ENCODE measurements around the gene ZNF394.
"Not testable (repeated sequence)": the region's sequence is repeated elsewhere in the genome, so short reads cannot be mapped to it uniquely, and the experiment has no call there.

Gene ZNF394

GRCh38 chr7:99499721-99500636 is at the start of gene ZNF394:
TSS of gene ZNF394 (minus strand) at chr7:99500281. CDS start at chr7:99500093, 188 bp downstream.
- in situ Hi-C loops (cut with HindIII; ENCODE audit: low pct_ligation_motif_present, low pct_unique_long_range_greater_than_20kb, low sequenced_read_pairs), result no loop called here
- peak; percentile 98 for DNase-seq

DNA sequence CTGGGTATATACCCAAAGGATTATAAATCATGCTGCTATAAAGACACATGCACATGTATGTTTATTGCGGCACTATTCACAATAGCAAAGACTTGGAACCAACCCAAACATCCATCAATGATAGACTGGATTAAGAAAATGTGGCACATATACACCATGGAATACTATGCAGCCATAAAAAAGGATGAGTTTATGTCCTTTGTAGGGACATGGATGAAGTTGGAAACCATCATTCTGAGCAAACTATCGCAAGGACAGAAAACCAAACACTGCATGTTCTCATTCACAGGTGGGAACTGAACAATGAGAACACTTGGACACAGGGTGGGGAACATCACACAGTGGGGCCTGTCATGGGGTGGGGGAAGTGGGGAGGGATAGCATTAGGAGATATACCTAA is 49.5 kb upstream of the ZNF394 start:
- in situ Hi-C loops (cut with HindIII; ENCODE audit: low pct_ligation_motif_present, low pct_unique_long_range_greater_than_20kb, low sequenced_read_pairs); DNase-seq: not testable (repeated sequence)

DNA sequence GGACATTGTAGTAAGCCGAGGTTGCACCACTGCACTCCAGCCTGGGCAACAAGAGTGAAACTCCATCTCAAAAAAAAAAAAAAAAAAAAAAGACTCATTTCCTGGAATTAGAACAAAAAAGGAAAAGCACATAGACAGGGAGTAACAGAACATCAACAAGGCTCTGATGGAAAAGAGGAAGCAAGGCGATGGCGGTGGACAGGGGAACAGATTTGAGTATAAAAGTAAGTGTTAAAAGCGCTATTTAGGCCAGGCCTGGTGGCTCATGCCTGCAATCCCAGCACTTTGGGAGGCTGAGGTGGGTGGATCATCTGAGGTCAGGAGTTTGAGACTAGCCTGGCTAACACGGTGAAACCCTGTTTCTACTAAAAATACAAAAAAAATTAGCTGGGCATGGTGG is 45.2 kb upstream of the ZNF394 start:
- DNase-seq; in situ Hi-C loops (cut with HindIII; ENCODE audit: low pct_ligation_motif_present, low pct_unique_long_range_greater_than_20kb, low sequenced_read_pairs): not testable (repeated sequence)

DNA sequence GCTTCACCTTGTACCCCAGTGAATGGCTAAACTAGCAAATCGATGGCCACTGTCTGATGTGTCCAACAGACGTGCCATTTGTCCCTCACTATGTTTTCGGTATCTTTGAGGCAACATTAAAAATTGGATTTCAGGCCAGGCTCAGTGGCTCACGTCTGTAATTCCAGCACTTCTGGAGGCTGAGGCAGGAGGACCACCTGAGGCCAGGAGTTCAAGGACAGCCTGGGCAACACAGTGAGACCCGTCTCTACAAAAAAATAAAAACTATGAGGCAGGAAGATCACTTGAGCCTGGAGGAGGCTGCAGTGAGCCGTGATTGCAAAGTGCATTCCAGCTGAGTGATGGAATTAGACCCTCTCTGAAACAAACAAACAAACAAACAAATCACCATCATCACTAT is 43.8 kb upstream of the ZNF394 start:
- DNase-seq, result no peak
- in situ Hi-C loops (cut with HindIII; ENCODE audit: low pct_ligation_motif_present, low pct_unique_long_range_greater_than_20kb, low sequenced_read_pairs), result no loop called here

- DNase-seq, result no peak
- in situ Hi-C loops (cut with HindIII; ENCODE audit: low pct_ligation_motif_present, low pct_unique_long_range_greater_than_20kb, low sequenced_read_pairs), result no loop called here
These were observed 43.1 kb upstream of the ZNF394 start for GRCh38 chr7:99543081-99543671.

DNA sequence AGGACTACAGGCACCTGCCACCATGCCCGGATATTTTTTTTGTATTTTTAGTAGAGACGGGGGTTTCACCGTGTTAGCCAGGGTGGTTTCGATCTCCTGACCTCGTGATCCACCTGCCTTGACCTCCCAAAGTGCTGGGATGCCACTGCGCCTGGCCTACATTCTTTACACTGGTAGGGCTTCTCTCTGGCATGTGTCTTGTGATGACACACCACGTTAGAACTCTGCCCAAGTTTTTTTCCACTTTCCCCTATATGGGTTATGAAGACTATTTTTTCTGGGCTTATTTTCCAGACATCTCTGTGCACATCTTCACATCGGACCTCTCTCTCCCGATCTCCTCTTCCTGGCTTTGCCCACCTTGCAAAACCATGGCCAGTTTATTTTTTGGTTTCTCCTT is 41.1 kb upstream of the ZNF394 start:
- DNase-seq, result no peak
- in situ Hi-C loops (cut with HindIII; ENCODE audit: low pct_ligation_motif_present, low pct_unique_long_range_greater_than_20kb, low sequenced_read_pairs), result no loop called here

DNA sequence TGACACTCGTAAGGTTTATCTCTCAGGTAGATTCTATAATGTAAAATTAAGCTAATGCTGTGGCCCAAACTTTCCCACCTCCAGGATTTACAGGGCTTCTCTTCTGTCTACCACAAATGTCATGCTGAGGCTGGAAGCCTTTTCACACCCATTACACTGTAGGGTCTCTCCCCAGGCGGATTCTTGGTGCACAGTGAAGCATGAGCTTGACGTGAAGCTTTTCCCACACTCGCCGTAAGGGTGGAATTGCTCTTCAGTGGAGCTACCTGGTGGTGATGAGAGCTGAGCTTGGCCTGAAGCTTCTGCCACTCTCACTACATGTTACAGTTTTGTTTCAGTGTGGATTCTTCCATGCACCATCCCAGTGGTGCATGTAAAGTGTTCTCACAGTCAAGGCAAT is 40.5 kb upstream of the ZNF394 start:
- in situ Hi-C loops (cut with HindIII; ENCODE audit: low pct_ligation_motif_present, low pct_unique_long_range_greater_than_20kb, low sequenced_read_pairs), result no loop called here
- DNase-seq, result no peak

DNA sequence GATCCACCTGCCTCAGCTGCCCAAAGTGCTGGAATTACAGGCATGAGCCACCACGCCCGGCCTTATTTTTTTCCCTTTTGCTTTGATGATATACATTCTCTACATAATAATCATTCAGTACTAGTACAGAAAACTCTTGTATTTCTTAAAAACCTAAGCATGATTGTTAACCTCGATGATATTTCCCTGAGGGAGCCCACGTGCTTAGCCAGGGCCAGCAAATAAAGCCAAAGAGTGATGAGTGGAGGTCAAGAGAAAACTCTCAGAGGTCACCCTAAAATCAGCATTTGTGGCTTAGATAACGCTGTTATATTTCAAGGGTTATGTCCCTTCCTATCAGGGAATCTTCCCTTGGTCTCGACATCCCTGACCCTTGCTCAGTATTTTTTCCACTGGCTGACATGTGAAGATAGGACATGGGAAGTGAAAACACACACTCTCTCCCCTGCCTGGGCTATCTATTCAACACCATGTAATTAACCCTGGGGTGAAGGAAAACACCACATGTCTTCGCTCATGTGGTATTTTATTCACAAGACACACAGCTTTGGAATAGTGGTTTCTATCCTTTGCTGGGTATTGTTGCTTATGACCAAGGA is 39.2 kb upstream of the ZNF394 start:
- no peak for DNase-seq
- in situ Hi-C loops (cut with HindIII; ENCODE audit: low pct_ligation_motif_present, low pct_unique_long_range_greater_than_20kb, low sequenced_read_pairs), result no loop called here

- in situ Hi-C loops (cut with HindIII; ENCODE audit: low pct_ligation_motif_present, low pct_unique_long_range_greater_than_20kb, low sequenced_read_pairs), result no loop called here
These were observed 35.6 kb upstream of the ZNF394 start for GRCh38 chr7:99535667-99536066.

DNA sequence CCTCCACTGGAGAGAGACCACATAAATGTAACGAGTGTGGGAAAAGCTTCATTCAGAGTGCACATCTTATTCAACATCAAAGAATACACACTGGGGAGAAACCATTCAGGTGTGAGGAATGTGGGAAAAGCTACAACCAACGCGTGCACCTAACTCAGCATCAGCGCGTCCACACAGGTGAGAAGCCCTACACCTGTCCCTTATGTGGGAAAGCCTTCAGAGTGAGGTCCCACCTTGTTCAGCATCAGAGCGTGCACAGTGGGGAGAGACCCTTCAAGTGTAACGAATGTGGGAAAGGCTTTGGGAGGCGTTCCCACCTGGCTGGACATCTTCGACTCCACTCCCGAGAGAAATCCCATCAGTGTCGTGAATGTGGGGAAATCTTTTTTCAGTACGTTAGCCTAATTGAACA is 31.3 kb upstream of the ZNF394 start:
- peak; percentile 42 for DNase-seq
- in situ Hi-C loops (cut with HindIII; ENCODE audit: low pct_ligation_motif_present, low pct_unique_long_range_greater_than_20kb, low sequenced_read_pairs), result no loop called here

More at GRCh38 chr7:99535667-99536066, 35.6 kb upstream of the ZNF394 start:
- DNase-seq, result no peak

- in situ Hi-C loops (cut with HindIII; ENCODE audit: low pct_ligation_motif_present, low pct_unique_long_range_greater_than_20kb, low sequenced_read_pairs), result no loop called here
- peak; percentile 32 for DNase-seq
These were observed 25.8 kb upstream of the ZNF394 start for GRCh38 chr7:99525713-99526440.

DNA sequence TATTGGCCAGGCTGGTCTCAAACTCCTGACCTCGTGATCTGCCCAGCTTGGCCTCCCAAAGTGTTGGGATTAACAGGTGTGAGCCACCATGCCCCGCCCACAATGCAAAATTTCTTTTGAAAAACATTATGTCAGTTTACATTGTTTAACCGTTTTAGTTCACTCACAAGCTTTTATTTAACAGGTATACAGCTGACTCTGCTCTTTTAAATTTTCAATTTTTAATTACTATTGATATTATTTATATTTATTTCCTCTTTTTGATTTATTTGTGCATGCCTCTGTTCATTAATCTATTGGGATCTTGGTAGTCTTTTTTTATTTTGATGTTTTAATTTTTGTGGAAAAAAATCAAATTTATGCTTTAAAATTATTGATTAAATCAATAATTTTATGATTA is 21.3 kb upstream of the ZNF394 start:
- in situ Hi-C loops (cut with HindIII; ENCODE audit: low pct_ligation_motif_present, low pct_unique_long_range_greater_than_20kb, low sequenced_read_pairs), result no loop called here
- no peak for DNase-seq

- in situ Hi-C loops (cut with HindIII; ENCODE audit: low pct_ligation_motif_present, low pct_unique_long_range_greater_than_20kb, low sequenced_read_pairs), result no loop called here
- DNase-seq, result no peak
These were observed 14.0 kb upstream of the ZNF394 start for GRCh38 chr7:99514050-99514449.

DNA sequence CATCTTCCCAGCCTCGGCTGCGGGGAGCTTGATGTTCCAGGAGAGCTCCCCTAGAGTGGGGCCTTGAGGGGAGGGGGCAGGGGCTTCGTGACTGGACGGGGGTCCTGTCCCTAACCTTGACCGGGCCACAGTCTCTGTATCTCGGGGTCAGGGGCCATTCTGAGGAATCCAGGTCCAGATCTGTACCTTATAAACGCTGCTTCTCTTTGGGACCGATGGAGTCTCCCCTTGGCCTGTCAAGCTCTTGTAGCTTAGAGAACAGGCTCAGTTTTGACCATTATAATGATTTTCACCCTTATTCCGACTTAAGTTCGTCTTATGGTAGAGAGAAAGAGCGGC is 5.2 kb upstream of the ZNF394 start:
- no peak for DNase-seq
- in situ Hi-C loops (cut with HindIII; ENCODE audit: low pct_ligation_motif_present, low pct_unique_long_range_greater_than_20kb, low sequenced_read_pairs), result no loop called here

DNA sequence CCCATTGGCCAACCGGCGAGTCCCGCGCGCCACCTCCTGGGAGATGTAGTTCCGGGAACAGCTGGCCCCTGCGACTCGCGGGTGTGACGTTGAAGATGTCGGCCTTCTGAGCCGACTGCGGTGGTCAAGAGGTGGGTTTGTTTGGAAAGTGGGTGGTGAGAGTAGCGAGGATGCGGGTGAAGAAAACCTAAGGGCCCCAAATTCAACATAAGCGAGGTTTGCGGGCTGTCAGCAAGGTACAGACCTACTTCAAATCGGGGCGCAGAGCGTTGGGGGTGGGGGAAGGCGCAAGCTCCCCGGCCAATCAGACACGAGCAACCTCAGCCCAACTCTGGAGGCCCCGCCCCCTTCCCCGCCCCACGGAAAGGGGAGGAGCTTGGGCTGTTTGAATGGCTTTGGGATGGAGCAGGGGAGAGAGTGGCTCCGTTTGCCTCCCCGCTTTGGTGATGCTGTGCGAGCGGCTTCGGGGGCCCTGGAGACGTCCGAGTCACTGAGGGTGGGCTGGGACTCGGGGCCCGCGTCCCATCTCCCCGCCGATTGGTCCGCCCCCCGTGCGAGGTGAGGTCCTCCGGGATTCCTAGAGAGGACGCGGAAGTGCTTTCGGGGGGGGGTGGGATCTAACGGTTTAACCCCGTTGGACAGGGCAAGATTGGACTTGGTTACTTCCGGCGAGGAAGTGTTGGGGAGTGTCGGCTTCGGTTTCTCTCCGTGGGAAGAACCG is 4.7 kb upstream of the ZNF394 start, which contains the start of gene ZKSCAN5:
TSS of gene ZKSCAN5 (plus strand) at position 60 of the 721 bp plus-strand sequence. CDS start 1,383 bp downstream, outside the sequence.
- peak; percentile 99 for DNase-seq
- in situ Hi-C loops (cut with HindIII; ENCODE audit: low pct_ligation_motif_present, low pct_unique_long_range_greater_than_20kb, low sequenced_read_pairs), result no loop called here

- peak; percentile 99 for DNase-seq
- in situ Hi-C loops (cut with HindIII; ENCODE audit: low pct_ligation_motif_present, low pct_unique_long_range_greater_than_20kb, low sequenced_read_pairs), result no loop called here
These were observed 4.2 kb upstream of the ZNF394 start for GRCh38 chr7:99504281-99504602.

GRCh38 chr7:99501236-99501635 is 1.2 kb upstream of the ZNF394 start:
- in situ Hi-C loops (cut with HindIII; ENCODE audit: low pct_ligation_motif_present, low pct_unique_long_range_greater_than_20kb, low sequenced_read_pairs); DNase-seq: not testable (repeated sequence)

GRCh38 chr7:99500637-99501009 is 542 bp upstream of the ZNF394 start:
- in situ Hi-C loops (cut with HindIII; ENCODE audit: low pct_ligation_motif_present, low pct_unique_long_range_greater_than_20kb, low sequenced_read_pairs), result no loop called here
- no peak for DNase-seq

DNA sequence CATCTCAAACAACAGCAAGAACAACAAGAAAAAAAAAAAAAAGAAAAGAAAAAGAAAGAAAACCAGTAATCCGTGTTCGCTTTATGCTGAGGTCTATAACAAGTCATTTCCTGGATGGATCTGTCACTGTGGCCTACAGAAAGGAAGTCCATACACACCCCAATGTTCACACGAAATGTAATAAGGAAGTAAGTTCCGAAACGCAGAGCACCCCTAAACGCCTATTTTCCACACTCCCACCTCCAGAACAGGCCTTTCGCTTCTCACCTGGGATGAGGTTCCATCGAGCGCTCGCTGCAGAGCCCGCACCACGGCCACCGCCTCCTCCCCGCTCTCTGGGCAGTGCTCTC is 735 bp downstream of the ZNF394 start:
- in situ Hi-C loops (cut with HindIII; ENCODE audit: low pct_ligation_motif_present, low pct_unique_long_range_greater_than_20kb, low sequenced_read_pairs), result no loop called here

More for the DNA sequence above, 735 bp downstream of the ZNF394 start:
- DNase-seq, result peak; percentile 35
